ENCODE data around the gene PPP1R2.

- TF ChIP-seq, protein P1, sequence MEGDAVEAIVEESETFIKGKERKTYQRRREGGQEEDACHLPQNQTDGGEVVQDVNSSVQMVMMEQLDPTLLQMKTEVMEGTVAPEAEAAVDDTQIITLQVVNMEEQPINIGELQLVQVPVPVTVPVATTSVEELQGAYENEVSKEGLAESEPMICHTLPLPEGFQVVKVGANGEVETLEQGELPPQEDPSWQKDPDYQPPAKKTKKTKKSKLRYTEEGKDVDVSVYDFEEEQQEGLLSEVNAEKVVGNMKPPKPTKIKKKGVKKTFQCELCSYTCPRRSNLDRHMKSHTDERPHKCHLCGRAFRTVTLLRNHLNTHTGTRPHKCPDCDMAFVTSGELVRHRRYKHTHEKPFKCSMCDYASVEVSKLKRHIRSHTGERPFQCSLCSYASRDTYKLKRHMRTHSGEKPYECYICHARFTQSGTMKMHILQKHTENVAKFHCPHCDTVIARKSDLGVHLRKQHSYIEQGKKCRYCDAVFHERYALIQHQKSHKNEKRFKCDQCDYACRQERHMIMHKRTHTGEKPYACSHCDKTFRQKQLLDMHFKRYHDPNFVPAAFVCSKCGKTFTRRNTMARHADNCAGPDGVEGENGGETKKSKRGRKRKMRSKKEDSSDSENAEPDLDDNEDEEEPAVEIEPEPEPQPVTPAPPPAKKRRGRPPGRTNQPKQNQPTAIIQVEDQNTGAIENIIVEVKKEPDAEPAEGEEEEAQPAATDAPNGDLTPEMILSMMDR (IDR thresholded peaks at IDR 0.05; ENCODE audit: extremely low read depth in 1 of 2, insufficient read depth in 1 of 2, low read depth in 1 of 2, low read length in 2 of 2) = no peak
- TF ChIP-seq MYC (IDR thresholded peaks at IDR 0.05; ENCODE audit: low read depth, low read length) (no peak), EZH2 (IDR thresholded peaks at IDR 0.05; ENCODE audit: borderline replicate concordance, low read depth, low read length, severe bottlenecking) (no peak), POLR2AphosphoS5 (IDR thresholded peaks at IDR 0.05; ENCODE audit: insufficient read depth, low read depth, low read length) (no peak), POLR2A (IDR thresholded peaks at IDR 0.05; ENCODE audit: low read depth, low read length) (no peak), GATA2 (IDR thresholded peaks at IDR 0.05; ENCODE audit: insufficient read depth, insufficient read length, low read depth, low read length) (no peak)
- TF ChIP-seq, protein P2, sequence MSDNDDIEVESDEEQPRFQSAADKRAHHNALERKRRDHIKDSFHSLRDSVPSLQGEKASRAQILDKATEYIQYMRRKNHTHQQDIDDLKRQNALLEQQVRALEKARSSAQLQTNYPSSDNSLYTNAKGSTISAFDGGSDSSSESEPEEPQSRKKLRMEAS (IDR thresholded peaks at IDR 0.05; ENCODE audit: insufficient read depth, insufficient read length) = no peak
These were observed 16.6 kb downstream of the PPP1R2 start for GRCh38 chr3:195526492-195526891.
